Frontal cortex (tissue), 4 donors: Measurements from ENCODE around the gene TNS2. TPM values are rescaled to one million over a fixed set of nuclear protein-coding genes. Genes with fewer than 3 reads are reported as not detected.
"Not testable (repeated sequence)": the region's sequence is repeated elsewhere in the genome, so short reads cannot be mapped to it uniquely, and the experiment has no call there.

Experiments used
- DNase-seq, 2 donors: peaks; one replicate each; pipeline ENCODE4 v3.0.0; 2012; ENCODE audit warnings: low spot score in 2 of 2
- FAIRE-seq: peaks from 2 replicates; lab custom pipeline; 2012; peaks lifted over from hg19 to GRCh38; lab: Jason Lieb, UNC
- total RNA-seq: library from RNA; depleted of rRNA; stranded (reverse); fragments of >200 nt; gene quantifications from one replicate; pipeline ENCODE4 v1.2.3, GENCODE V29; 2014
- donor health status: control.
- donor health status: control.
- donor health status: control.

The TNS2 gene
- total RNA-seq, 1 donor from 2014 or later = 11.4 TPM

DNA sequence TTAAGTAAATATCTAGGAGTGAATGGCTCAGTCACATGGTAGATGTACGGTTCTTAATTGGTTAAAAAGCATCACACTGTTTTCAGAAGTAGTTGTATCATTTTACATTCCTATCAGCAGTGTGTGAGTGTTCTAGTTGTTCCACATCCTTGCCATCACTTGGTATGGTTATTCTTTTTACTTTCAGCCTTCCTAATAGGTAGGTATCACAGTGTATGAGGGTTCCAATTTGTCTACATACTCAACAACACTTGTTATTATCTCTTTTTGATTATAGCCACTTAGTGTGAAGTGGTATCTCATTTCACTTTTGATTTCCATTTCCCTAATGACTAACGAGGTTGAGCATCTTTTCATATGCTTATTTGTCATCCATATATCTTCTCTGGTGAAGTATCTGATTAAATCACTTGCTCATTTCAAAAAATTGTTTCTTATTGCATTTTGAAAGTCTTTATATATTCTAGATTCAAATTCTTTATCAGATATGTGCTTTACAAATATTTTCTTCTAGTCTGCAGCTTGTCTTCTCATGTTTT lies 32.8 kb downstream of the TNS2 start:
- FAIRE-seq = no peak
- DNase-seq = no peak

DNA sequence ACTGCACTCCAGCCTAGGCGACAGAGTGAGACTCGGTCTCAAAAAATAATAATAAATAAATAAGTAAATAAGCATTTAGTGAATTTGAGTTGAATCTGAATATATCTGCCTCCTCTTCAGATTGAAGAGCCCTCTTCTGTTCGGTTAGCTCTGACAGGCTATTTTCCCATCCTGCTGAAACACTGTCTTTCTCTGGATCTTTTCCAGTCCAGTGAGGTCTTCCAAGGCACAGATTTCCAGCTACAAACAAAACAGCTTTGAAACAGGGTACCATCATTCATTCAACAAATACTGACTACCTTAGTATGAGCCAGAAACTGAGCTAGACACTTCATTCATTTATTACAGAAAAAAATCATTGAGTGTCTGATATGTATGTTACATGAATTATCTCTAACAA lies 36.5 kb downstream of the TNS2 start:
- FAIRE-seq (no peak), DNase-seq (no peak)

DNA sequence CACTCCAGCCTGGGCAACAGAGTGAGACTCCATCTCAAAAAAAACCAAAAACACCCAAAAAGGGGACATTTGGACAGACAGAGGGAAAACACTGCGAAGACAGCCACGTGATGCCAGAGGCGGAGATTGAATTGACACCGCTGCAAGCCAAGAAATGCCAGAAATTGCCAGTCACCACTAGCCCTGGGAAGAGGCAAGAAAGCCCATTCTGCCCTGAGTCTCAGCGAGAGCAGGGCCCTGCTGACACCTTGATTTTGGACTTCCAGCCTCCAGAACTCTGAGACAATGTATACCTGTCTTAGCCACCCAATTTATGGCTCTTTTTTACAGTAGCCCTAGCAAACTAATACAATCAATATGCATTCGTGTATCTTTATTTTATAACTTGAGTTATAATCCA lies 40.2 kb downstream of the TNS2 start:
- FAIRE-seq (no peak), DNase-seq (no peak)

DNA sequence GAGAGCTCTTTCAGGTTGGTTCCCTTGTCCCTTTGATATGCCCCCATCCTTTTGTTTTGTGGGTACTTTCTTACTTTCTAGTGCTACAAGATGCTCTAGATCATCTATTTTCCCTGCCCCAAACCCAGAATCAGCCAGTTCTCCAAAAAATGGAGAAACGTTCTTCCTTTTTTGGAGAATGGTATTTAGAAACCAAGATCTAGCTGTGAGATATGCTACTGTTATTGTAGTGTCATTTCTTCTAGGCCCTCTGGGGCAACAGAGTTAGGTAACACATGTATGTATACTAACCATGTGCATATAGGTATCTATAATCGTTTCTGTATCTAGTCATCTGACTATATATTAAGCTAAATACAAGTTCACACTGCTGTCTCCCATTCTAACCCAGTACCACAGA lies 40.7 kb downstream of the TNS2 start:
- DNase-seq (no peak), FAIRE-seq (no peak)

DNA sequence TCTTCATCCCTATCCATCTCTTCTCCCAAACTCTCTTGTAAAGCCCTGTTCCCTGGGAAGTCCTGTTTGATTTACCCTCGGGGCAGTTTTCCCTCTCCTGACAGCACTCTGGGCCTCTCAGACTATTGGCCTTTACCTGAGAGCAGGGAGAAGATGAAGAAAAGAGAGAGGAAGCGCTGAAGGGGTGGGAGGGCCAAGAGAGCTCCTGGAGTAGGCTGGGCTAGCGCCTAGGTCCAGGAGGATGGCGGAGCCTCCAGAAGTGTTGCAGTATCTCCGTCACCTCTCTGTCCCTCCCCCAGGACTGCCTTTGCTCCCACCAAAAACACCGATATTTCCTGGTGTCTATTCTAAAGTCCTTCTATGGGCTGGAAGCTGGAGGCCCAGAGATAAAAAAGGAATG lies 41.9 kb downstream of the TNS2 start:
- FAIRE-seq (no peak), DNase-seq (no peak)

DNA sequence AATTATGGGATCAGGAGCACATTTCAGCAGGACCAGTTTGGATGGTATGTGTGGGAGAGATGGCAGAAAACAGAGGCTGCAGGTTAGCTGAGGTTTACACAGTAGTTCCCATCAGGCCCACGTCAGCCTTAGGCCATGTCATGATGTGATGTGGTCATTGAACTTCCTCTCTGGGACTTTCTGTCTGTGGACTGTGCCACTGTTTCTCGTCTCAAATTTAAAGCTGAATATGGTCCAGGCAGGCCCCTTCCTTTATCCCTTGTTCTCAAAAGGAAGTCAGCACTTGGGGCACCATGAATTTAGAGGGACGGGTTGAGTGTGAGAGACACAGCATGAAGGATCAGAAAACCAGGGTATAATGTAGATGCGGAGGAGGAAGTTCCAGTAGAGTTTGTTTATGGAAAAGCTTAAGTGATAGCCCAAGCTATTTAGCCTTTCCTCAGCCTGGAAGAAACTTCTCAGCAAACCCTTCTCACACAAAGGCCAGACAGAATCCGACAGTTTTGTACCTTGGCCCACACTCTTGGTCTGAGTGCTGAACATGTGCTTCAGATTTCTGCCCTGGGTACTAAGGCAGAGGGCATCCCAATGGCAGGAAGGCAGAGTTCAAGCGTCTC lies 44.0 kb downstream of the TNS2 start:
- FAIRE-seq = no peak
- no peak for DNase-seq

DNA sequence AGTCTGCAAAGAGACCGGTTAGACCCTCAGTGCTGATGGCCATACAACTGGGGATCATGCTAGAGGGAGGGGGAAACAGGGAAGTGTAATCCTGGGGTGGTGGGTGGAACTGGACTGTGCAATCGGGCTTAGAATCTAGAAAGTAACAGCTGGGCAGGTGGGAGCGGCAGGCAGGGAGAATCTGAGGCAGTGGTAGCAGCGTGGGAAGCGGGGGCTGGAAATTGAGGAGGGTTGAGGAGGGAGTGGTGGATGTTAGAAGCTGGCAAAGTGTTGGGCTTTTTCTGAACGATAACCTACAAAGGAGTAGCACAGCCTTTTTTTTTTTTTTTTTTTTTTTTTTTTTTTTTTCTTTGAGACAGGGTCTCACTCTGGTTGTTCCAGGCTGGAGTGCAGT lies 44.5 kb downstream of the TNS2 start:
- no peak for DNase-seq
- no peak for FAIRE-seq

DNA sequence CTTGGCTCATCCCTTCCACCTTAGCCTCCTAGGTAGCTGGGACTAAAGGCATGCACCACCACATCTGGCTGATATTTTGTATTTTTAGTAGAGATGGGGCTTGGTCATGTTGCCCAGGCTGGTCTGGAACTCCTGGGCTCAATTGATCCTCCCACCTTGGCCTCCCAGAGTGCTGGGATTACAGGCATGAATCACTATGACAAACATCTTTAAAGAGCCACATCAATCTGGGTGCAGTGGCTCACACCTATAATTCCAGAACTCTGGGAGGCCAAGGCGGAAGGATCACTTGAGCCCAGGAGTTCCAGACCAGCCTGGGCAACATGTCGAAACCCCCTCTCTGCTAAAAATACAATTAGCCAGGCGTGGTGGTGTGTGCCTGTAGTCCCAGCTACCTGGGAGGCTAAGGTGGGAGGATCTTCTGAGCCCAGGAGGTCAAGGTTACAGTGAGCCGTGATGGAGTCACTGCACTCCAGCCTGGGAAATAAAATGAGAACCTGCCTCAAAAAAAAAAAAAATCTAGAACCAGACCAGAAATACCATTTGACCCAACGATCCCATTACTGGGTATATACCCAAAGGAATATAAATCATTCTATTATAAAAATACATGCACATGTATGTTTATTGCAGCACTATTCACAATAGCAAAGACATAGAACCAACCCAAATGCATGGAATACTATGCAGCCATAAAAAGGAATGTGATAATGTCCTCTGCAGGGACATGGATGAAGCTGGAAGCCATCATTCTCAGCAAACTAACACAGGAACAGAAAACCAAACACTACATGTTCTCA lies 45.1 kb downstream of the TNS2 start:
- DNase-seq, FAIRE-seq: not testable (repeated sequence)

DNA sequence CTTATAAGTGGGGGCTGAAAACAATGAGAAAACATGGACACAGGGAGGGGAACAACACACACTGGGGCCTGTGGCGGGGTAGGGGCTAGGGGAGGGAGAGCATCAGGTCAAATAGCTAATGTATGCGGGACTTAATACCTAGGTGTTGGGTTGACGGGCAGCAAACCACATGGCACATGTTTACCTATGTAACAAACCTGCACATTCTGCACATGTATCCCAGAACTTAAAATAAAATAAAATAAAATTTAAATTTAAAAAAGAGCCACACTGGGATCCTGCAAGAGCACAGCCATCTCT lies 45.7 kb downstream of the TNS2 start:
- DNase-seq, FAIRE-seq: not testable (repeated sequence)

DNA sequence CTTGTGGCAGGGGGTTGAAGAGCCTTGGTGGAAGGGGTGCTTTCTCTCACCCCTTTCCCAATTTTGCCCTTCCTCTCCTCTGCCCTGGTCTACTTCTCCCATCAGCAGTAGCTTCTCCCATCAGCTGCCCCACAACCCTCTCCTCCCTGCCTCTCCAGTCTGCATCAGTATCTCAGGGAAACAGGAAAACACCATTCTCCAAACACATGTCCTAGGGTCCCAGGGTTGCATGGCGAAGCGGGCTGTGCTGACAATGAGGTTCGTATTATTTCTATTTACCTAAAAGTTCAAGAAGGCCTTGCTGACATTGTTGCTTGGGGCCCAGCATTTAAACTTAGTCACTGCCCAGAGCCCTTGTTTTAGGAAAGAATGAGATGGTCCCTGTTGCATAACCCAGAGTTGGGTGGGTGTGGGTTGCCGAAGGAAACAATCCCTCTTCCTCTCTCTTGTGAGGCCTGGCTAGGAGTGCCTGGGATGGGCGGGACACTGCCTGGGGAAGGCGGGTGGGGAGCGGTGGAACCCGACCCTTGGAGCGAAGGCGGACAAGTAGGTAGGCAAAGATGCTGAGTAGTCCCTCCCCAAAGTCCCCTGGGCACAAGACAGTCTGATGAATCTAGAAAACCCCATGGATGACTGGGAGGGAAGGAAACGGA lies 46.4 kb downstream of the TNS2 start:
- no peak for FAIRE-seq
- DNase-seq = no peak

DNA sequence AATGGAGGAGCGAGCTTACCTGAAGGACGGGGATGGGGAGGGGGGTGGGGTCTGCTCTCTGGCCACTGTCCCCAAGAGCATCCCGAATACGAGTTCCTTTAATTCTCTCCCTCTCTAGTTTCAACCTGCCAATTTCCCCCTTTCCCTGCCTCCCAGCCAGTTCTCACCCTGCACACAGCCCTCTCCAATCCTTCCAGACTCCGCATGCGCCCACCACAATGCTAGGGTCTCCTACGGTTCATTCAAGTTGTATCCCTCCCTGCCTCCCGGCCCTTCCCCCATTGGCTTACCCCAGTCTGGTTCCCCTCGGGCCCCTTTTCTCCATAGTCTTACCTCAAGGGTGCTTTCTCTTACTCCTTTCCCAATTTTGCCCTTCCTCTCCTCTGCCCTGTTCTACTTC lies 46.9 kb downstream of the TNS2 start:
- FAIRE-seq = no peak
- DNase-seq = no peak

DNA sequence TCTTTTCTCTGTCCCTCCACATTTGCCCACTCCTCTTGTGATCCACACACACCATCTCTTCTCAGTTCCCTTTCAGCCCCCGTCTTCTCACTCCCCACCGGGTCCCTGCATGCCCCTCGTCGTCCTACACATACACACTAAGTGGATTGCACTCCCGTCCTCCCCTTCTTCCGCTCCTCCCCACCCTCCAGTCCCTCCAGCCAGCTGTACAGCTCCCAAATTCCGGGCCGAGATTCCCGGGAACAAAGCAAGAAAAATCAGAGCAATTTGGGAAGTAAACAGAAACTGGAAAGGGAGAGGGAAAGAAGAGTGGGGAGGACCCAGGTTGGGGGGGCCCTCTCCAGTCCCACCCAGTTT lies 47.3 kb downstream of the TNS2 start:
- FAIRE-seq = no peak
- DNase-seq = no peak

DNA sequence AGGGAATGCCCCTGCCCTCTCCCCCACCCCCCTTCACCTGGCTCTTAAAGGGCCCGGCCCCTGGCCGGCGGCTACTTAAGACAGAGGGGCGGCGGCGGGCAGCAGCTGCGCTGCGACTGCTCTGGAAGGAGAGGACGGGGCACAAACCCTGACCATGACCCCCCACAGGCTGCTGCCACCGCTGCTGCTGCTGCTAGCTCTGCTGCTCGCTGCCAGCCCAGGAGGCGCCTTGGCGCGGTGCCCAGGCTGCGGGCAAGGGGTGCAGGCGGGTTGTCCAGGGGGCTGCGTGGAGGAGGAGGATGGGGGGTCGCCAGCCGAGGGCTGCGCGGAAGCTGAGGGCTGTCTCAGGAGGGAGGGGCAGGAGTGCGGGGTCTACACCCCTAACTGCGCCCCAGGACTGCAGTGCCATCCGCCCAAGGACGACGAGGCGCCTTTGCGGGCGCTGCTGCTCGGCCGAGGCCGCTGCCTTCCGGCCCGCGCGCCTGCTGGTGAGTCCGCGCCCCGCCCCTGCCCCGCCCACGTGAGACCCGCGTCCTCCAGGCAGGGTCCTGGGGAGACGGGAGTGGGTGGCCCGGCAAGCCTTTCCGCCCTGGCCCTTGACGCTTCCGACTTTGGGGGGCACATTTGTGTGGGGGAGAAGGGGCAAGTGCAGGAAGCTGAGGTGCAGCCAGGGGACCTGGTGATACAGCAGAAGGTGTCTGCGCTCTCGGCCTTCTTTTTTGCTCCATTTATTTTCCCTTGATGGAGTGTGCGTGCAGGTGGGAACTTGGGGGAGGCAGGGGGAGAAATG lies 47.9 kb downstream of the TNS2 start, which contains the start of gene IGFBP6:
TSS of gene IGFBP6 (plus strand) at position 104 of the 790 bp plus-strand sequence. CDS start at position 155, 51 bp downstream.
- no peak for FAIRE-seq
- no peak for DNase-seq

DNA sequence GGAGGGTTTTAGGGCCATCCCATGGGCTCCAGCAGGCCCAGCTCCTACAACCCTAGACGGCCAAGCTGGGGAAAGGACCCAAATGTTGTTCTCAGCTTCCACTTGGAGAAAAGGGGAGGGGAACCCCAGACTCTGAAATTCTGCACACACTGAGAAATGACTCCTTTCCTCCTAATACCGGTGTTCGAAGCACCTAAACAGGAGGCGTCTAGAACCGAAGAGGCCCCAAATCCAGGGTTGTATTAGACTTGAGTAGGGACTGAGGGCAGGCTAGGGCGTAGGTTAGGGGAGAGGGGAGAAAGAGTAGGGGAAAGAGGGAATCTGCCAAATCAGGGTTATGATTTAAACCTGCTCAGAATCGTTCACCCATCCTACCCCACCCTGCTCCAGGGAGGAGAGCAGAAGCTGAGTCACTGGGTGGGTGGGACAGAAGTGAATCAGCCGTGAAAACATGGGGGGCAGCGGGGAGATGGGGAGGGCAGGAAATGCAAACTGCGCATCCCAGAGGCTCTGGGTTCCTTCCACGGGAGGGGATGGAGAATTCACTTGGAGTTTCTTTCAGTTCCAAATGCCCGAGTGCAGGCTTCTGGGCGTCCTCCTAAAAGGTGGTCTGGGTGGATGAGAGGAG lies 48.6 kb downstream of the TNS2 start:
- FAIRE-seq = no peak
- peak in 1 of 2 donors; percentile 57 for DNase-seq

DNA sequence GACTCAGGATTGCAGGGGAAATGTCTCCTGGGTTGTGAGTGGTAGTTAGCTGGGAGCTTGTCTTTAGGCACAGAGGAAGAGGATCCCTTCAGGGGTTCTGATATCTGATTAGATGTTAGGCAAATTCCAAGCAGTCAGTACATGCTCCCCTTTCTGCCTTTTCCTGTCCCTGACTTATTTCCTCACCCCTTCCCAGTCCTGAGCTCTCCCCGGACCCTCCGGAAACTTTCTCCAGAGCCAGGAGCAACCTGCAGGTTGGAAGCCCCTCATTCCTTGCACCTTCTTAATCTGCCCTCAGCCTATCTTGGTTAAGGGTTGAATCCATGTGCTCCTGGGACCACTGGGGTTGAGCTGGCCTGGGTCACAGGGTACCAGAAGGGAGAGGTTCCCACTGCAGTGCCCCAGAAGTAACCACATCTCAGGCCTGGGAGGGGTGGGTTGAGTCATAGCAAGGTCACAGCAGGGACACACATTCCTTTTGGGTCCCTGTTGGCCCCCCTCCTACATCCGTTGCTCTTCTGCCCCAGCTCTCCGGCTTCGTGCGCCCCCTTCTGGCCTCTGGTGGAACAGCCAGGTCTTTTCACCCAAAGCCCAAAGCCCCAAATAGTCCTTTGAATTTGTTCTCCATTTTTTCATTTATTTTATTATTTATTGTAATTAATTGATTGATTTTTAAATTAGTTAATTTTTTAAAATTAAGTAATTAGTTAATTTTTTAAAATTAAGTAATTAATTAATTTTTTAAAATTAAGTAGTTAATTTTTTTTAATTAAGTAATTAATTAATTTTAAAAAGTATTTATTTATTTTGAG lies 49.4 kb downstream of the TNS2 start:
- DNase-seq (peak; percentile 84 to 87), FAIRE-seq (peak; percentile 99)

DNA sequence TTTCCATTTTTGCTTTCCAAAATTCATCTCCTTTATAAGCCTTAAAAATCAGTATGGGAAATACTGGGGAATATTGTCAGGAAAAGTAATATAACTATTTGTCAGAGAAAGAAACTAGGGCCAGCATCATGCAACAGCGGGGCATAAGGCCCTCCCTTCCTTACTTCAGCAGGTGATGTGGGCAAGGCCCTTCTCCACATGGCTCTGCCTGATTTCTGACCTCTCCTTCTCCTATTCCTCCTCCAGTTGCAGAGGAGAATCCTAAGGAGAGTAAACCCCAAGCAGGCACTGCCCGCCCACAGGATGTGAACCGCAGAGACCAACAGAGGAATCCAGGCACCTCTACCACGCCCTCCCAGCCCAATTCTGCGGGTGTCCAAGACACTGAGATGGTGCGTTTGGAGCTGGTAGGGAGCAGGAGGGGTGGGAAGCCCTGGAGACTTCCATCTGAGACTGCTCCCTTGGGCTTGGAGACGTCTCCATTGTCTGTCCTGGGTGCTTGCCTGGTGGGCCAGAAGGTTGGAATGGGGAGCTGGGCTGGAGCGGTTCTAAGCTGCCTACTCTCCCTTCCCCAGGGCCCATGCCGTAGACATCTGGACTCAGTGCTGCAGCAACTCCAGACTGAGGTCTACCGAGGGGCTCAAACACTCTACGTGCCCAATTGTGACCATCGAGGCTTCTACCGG lies 50.7 kb downstream of the TNS2 start:
- no peak for FAIRE-seq
- DNase-seq = peak in 1 of 2 donors; percentile 22

DNA sequence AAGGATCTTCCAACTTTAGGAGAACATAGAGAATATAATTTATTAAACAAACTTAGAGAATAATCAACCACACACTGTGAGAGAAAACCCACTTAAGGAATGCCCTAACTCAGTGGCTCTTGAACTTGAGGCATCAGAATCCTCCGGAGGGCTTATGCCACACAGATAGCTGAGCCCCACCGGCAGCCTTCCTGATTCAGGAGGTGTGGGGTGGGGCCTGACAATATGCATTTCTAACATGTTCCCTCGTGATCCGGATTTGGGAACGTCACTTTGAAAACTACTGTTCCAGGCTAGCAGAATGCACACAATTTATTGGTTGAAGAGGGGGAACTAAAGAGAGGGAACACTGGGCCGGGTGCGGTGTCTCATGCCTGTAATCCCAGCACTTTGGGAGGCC lies 51.4 kb downstream of the TNS2 start:
- DNase-seq (no peak), FAIRE-seq (no peak)
